Brain microvascular endothelial cell (primary cell): ENCODE measurements around the gene DYNLT4.

Experiments used
- DNase-seq: peaks from one replicate; pipeline ENCODE4 v3.0.0-alpha.2; 2020
- H3K27ac ChIP-seq: fragments of 250-450 bp; sonication (Bioruptor Pico); 2 replicates; pipeline ENCODE4 v1.5.1; 2020; ENCODE audit warnings: mild to moderate bottlenecking, moderate library complexity
- H3K27me3 ChIP-seq: fragments of 250-450 bp; sonication (Bioruptor Pico); replicated peaks from 2 replicates; pipeline ENCODE4 v1.5.1; 2020; ENCODE audit warnings: mild to moderate bottlenecking
- H3K36me3 ChIP-seq: fragments of 250-450 bp; sonication (Bioruptor Pico); replicated peaks from 2 replicates; pipeline ENCODE4 v1.5.1; 2020; ENCODE audit warnings: mild to moderate bottlenecking
- H3K4me3 ChIP-seq: 2 replicates; pipeline ENCODE4 v1.5.1; 2011; ENCODE audit warnings: low read depth, mild to moderate bottlenecking, control low read depth, low read length, moderate library complexity
- in situ Hi-C: cut with HindIII; loops from 2 replicates; pipeline ENCODE4 v1.10.0; 2017; ENCODE audit warnings: low sequenced_read_pairs, low pct_ligation_motif_present
- TF ChIP-seq, protein P1 (sequence below): IDR thresholded peaks from 2 replicates; pipeline ENCODE4 v1.5.1; 2011; ENCODE audit warnings: low read depth, mild to moderate bottlenecking, moderate library complexity, low read length, control low read depth, inconsistent platforms; ENCODE audit errors: missing control alignments

Gene DYNLT4

DNA sequence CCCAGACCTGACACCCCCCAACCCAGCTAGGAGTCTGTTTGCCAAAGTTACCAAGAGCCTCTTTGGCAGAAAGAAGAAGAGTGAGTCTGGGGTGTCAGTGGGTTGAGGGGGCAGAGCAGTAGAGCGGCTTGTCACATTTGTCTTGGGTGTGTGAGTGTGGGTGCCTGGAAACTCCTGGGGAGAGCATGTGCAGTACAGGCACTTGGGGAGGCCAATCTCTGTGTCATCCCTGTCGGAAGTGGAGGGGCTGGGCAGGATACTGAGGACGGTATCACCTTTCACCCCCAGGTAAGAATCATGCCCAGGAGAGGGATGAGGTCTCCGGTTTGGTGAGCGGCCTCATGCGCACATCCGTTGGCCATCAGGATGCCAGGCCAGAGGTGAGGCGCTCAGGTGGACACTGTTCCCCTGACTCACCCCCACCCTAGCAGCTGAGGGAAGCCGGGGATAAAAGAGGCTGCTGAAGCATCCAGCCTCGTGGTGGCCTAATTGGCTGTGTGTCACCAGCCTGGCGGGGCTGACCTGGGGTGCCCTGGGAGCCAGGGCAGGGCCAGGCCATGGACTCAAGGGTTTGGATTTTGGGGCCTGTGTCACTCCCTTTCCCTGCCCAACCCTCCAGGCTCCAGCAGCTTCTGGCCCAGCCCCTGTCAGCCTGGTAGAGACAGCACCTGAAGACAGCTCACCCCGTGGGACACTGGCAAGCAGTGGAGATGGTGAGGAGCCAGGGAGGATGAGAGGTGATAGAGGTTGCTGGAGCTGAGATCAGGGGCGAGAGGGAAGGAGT, 3.6 kb downstream of the DYNLT4 start:
- in situ Hi-C loops: no loop called here
- Histone ChIP-seq H3K27me3 (no peaks in the 10 kb centered on the region), H3K27ac (no peak overlapping the region), H3K4me3 (peak overlapping the region; percentile 88), H3K36me3 (peaks cover 56% of the 10 kb centered on the region)
- no peak for DNase-seq
- TF ChIP-seq, protein P1, sequence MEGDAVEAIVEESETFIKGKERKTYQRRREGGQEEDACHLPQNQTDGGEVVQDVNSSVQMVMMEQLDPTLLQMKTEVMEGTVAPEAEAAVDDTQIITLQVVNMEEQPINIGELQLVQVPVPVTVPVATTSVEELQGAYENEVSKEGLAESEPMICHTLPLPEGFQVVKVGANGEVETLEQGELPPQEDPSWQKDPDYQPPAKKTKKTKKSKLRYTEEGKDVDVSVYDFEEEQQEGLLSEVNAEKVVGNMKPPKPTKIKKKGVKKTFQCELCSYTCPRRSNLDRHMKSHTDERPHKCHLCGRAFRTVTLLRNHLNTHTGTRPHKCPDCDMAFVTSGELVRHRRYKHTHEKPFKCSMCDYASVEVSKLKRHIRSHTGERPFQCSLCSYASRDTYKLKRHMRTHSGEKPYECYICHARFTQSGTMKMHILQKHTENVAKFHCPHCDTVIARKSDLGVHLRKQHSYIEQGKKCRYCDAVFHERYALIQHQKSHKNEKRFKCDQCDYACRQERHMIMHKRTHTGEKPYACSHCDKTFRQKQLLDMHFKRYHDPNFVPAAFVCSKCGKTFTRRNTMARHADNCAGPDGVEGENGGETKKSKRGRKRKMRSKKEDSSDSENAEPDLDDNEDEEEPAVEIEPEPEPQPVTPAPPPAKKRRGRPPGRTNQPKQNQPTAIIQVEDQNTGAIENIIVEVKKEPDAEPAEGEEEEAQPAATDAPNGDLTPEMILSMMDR: no peak

DNA sequence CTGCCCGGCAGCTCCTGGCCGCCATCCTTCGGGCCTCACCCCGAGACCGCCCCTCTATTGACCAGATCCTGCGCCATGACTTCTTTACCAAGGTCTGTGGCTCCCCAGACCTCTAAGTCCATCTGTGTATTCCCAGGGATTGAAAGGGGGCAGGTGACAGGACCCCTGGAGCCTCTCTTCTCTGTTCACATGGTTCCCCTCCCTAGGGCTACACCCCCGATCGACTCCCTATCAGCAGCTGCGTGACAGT, 4.2 kb downstream of the DYNLT4 start:
- in situ Hi-C loops: no loop called here
- TF ChIP-seq, protein P1: no peak
- Histone ChIP-seq H3K27me3 (no peaks in the 10 kb centered on the region), H3K36me3 (peaks cover 56% of the 10 kb centered on the region), H3K27ac (no peak overlapping the region), H3K4me3 (peak overlapping the region; percentile 88)
- no peak for DNase-seq

DNA sequence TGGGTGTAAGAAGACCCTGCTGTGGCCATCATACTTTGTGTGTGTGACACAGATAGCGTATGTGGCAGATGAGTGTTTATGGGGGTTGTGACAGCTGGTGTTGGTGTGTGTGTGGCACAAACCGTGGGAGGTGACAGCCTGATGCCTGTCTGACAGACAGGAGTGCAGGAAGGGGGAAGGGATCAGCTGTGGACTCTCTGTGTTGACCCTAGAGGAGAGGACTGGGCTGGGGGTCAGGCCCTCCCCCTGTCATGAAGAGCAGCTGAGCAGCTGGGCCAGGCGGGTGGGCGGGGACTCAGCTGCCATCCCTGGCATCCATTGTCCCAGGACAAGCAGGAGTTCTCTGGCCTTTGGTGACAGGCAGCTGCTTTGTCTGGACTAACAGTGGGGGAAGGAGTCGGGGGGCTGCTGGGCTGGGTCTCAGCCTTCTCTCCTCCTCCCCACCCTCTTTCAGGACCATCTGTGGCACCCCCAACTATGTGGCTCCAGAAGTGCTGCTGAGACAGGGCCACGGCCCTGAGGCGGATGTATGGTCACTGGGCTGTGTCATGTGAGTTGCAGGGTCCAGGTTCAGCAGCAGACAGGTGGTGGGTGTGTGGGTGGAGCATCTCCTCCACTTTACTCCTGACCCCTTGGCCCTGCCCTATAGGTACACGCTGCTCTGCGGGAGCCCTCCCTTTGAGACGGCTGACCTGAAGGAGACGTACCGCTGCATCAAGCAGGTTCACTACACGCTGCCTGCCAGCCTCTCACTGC, 4.7 kb downstream of the DYNLT4 start:
- no peak overlapping the region for H3K27ac ChIP-seq

DNA sequence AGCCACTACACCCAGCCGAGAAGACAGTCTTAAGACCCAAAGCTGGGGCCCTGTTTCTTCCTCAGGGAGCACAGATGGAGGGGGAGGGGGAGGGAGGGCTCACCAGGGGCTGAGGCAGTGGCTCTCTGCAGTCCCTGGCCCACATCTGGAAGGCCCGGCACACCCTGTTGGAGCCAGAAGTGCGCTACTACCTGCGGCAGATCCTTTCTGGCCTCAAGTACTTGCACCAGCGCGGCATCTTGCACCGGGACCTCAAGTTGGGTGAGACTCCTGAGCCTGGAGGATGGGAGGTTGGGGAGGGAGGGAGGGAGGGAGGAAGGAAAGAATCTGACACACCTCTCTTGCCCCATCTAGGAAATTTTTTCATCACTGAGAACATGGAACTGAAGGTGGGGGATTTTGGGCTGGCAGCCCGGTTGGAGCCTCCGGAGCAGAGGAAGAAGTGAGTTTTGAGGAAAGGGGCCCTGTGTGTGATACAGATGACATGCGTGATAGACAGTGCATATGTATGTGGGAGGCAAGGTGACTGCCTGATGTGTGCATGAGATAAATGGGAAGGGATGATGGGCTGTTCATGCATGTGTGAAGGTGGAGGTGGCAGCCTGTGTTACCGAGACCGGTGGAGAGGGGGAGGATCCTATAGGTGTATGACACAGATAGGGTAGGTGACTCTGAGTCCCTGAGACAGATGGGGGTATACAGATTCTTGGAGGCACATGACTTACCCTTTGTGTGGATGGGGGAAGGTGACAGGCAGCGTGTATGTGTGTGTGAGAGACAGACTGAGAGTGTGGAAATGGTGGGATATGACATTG, 5.5 kb downstream of the DYNLT4 start:
- TF ChIP-seq, protein P1: no peak
- no peaks in the 10 kb centered on the region for H3K27me3 ChIP-seq
- H3K4me3 ChIP-seq: peak overlapping the region; percentile 88
- in situ Hi-C loops: no loop called here
- H3K27ac ChIP-seq: no peak overlapping the region
- DNase-seq: no peak
- H3K36me3 ChIP-seq: peaks cover 51% of the 10 kb centered on the region

More for the DNA sequence above, 4.7 kb downstream of the DYNLT4 start:
- TF ChIP-seq, protein P1: no peak
- in situ Hi-C loops: no loop called here
- H3K27me3 ChIP-seq: no peaks in the 10 kb centered on the region
- H3K4me3 ChIP-seq: peak overlapping the region; percentile 88
- no peak for DNase-seq
- peaks cover 56% of the 10 kb centered on the region for H3K36me3 ChIP-seq

DNA sequence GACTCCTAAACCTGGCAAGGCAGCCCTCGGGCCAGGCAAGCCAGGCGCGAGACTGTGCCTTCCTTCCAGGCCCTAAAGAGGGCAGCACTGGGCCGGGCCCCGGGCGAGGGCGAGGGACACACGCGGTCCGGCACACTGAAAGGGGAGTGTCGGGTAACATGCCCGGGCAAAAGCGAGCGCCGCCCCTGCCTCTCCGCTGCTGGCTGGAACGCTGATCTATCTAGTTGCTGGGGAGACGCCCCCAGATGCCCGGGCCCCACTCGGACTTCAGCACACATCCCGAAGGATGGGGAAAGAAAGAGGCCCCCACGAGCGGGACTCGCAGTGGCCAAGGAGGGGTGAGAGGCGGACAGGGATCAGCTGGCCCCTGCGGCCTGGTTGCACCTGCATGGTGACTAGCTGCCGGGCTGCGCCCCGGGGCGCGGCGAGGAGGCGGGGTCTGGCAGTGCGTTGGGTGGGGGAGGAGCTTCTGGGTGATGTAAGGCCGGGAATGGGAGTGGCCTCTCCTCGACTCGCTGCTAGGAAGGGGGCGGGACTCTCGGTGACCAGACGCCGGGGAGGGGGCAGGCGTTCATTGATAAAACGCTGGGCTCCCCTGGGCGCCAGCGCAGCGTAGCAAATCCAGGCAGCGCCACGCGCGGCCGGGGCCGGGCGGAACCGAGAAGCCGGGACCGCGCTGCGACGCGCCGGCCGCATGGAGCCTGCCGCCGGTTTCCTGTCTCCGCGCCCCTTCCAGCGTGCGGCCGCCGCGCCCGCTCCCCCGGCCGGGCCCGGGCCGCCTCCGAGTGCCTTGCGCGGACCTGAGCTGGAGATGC, 7.2 kb downstream of the DYNLT4 start, which contains the start of gene PLK3:
Gene PLK3 (plus strand): TSS at position 608 of the 815 bp plus-strand sequence. CDS start 87 bp downstream, at position 695.
- peak within 1 kb of the TSS; percentile 88 for H3K4me3 ChIP-seq
- no peaks in the 10 kb centered on the region for H3K27me3 ChIP-seq
- H3K36me3 ChIP-seq: peaks cover 34% of the 10 kb centered on the region
- TF ChIP-seq, protein P1: peak; percentile 94
- in situ Hi-C loops: no loop called here
- H3K27ac ChIP-seq: peak within 1 kb of the TSS; percentile 83
- peak; percentile 96 for DNase-seq
